Measurements from ENCODE around the gene TESMIN. TPM values are rescaled to one million over a fixed set of nuclear protein-coding genes. Genes with fewer than 3 reads are reported as not detected.

The TESMIN gene
- polyA plus RNA-seq, 3 donors: 1.9 to 2.6 (median 2.5) TPM

GRCh38 chr11:68763926-68764657 lies 12.8 kb upstream of the TESMIN start:
- H3K4me3 Mint-ChIP-seq: no peak overlapping the region
- Histone ChIP-seq H3K9ac (ENCODE audit: insufficient read depth, low read length, poor library complexity, severe bottlenecking) (no peak overlapping the region), H3K4me2 (replicated peaks; ENCODE audit: extremely low read depth, low read length, poor library complexity, severe bottlenecking) (no peak overlapping the region), H3K27me3 (ENCODE audit: control insufficient read depth in 2 of 2, insufficient read depth in 2 of 2, low read length in 2 of 2) (no peaks in the 10 kb centered on the region), H4K20me1 (ENCODE audit: insufficient read depth, low read length) (peaks cover 13% of the 10 kb centered on the region), H2AFZ (ENCODE audit: insufficient read depth, low read depth, low read length, poor library complexity, severe bottlenecking) (no peak overlapping the region), H3K36me3 (replicated peaks in 1 of 2; ENCODE audit: control insufficient read depth in 1 of 2, insufficient read depth in 2 of 2, low read length in 2 of 2) (peaks cover 79 to 92% of the 10 kb centered on the region in 2 donors), H3K4me1 (ENCODE audit: control insufficient read depth in 1 of 2, insufficient read depth in 2 of 2, low read length in 2 of 2) (peaks cover 0 to 2% of the 10 kb centered on the region in 2 donors), H3K27ac (ENCODE audit: low read depth in 1 of 2, low read length in 2 of 2) (no peak overlapping the region), H3K9me3 (replicated peaks in 1 of 2; ENCODE audit: control insufficient read depth in 1 of 2, insufficient read depth in 1 of 2, low read length in 2 of 2) (no peaks in the 10 kb centered on the region), H3K79me2 (ENCODE audit: insufficient read depth, low read length) (peaks cover 4% of the 10 kb centered on the region), H3K4me3 (replicated peaks in 1 of 3; ENCODE audit: low read depth in 2 of 3, low read length in 3 of 3) (no peak overlapping the region)
- H3K27ac Mint-ChIP-seq: peak overlapping the region in 3 of 7 donors; percentile 21 to 59 (median 46)
- H3K36me3 Mint-ChIP-seq: peaks cover 77 to 95% of the 10 kb centered on the region in 2 donors
- DNase-seq: no peak
- intact Hi-C loops (cut with micrococcal nuclease): no loop called here
- 96% methylated on average over 14 of the region's 14 CpGs for WGBS (ENCODE audit: insufficient coverage)
- peaks cover 3% of the 10 kb centered on the region for H3K4me1 Mint-ChIP-seq
- H3K9me3 Mint-ChIP-seq: no peaks in the 10 kb centered on the region
- no peaks in the 10 kb centered on the region for H3K27me3 Mint-ChIP-seq (ENCODE audit: low read depth in 3 of 3)
- no peak for TF ChIP-seq CTCF (IDR thresholded peaks at IDR 0.05)

GRCh38 chr11:68763181-68763721 lies 11.9 kb upstream of the TESMIN start:
- Histone ChIP-seq H4K20me1 (ENCODE audit: insufficient read depth, low read length) (peaks cover 13% of the 10 kb centered on the region), H3K27ac (ENCODE audit: low read depth in 1 of 2, low read length in 2 of 2) (no peak overlapping the region), H3K9me3 (replicated peaks in 1 of 2; ENCODE audit: control insufficient read depth in 1 of 2, insufficient read depth in 1 of 2, low read length in 2 of 2) (no peaks in the 10 kb centered on the region), H2AFZ (ENCODE audit: insufficient read depth, low read depth, low read length, poor library complexity, severe bottlenecking) (no peak overlapping the region), H3K4me3 (replicated peaks in 1 of 3; ENCODE audit: low read depth in 2 of 3, low read length in 3 of 3) (no peak overlapping the region), H3K9ac (ENCODE audit: insufficient read depth, low read length, poor library complexity, severe bottlenecking) (no peak overlapping the region), H3K36me3 (replicated peaks in 1 of 2; ENCODE audit: control insufficient read depth in 1 of 2, insufficient read depth in 2 of 2, low read length in 2 of 2) (peaks cover 84 to 92% of the 10 kb centered on the region in 2 donors), H3K79me2 (ENCODE audit: insufficient read depth, low read length) (peaks cover 4% of the 10 kb centered on the region), H3K27me3 (ENCODE audit: control insufficient read depth in 2 of 2, insufficient read depth in 2 of 2, low read length in 2 of 2) (no peaks in the 10 kb centered on the region), H3K4me2 (replicated peaks; ENCODE audit: extremely low read depth, low read length, poor library complexity, severe bottlenecking) (no peak overlapping the region), H3K4me1 (ENCODE audit: control insufficient read depth in 1 of 2, insufficient read depth in 2 of 2, low read length in 2 of 2) (peaks cover 0 to 2% of the 10 kb centered on the region in 2 donors)
- WGBS (ENCODE audit: insufficient coverage): 86% methylated on average over 7 of the region's 10 CpGs
- H3K4me3 Mint-ChIP-seq: no peak overlapping the region
- intact Hi-C loops (cut with micrococcal nuclease): no loop called here
- no peak for DNase-seq
- no peaks in the 10 kb centered on the region for H3K27me3 Mint-ChIP-seq (ENCODE audit: low read depth in 3 of 3)
- TF ChIP-seq CTCF (IDR thresholded peaks at IDR 0.05): no peak
- H3K9me3 Mint-ChIP-seq: no peaks in the 10 kb centered on the region
- peak overlapping the region in 3 of 7 donors; percentile 4 to 78 (median 40) for H3K27ac Mint-ChIP-seq
- peaks cover 3% of the 10 kb centered on the region for H3K4me1 Mint-ChIP-seq
- peaks cover 77 to 96% of the 10 kb centered on the region in 2 donors for H3K36me3 Mint-ChIP-seq

Data from CD14-positive monocyte (primary cell).